GM23338 (cell line): ENCODE results near the gene PRPF31. TPM values are rescaled to one million over a fixed set of nuclear protein-coding genes. Genes with fewer than 3 reads are reported as not detected.
"Not testable (repeated sequence)": the region's sequence is repeated elsewhere in the genome, so short reads cannot be mapped to it uniquely, and the experiment has no call there.

ENCODE experiments used
- ATAC-seq: fragments of 200-7000 bp; cut with Tn5 transposase; 3 replicates; pipeline ENCODE4 v1.9.1; 2020
- DNase-seq: peaks from one replicate; pipeline ENCODE4 v3.0.0-alpha.2; 2015; ENCODE audit warnings: low spot score
- H2AFZ ChIP-seq: fragments of 200-600 bp; sonication (generic); 2 replicates; pipeline ENCODE4 v1.8.0; 2016; ENCODE audit warnings: antibody characterized with exemption, mild to moderate bottlenecking, moderate library complexity
- H3F3A ChIP-seq: fragments of 200-600 bp; sonication (generic); replicated peaks from 2 replicates; pipeline ENCODE4 v1.8.0; 2017; ENCODE audit warnings: antibody characterized with exemption, mixed run types, low read depth
- H3K27ac ChIP-seq: fragments of 200-600 bp; sonication (generic); 2 replicates; pipeline ENCODE4 v1.6.1; 2016; ENCODE audit warnings: low read depth
- H3K27me3 ChIP-seq: fragments of 200-600 bp; sonication (generic); 2 replicates; pipeline ENCODE4 v1.8.0; 2016; ENCODE audit warnings: mild to moderate bottlenecking, mixed run types, moderate library complexity; ENCODE audit not compliant: insufficient read depth
- H3K36me3 ChIP-seq: fragments of 200-600 bp; sonication (generic); 2 replicates; pipeline ENCODE4 v1.8.0; 2016; ENCODE audit warnings: mild to moderate bottlenecking; ENCODE audit not compliant: insufficient read depth
- H3K4me1 ChIP-seq: fragments of 200-600 bp; sonication (generic); 2 replicates; pipeline ENCODE4 v1.8.0; 2016; ENCODE audit warnings: mild to moderate bottlenecking, moderate library complexity; ENCODE audit not compliant: insufficient read depth
- H3K4me2 ChIP-seq: fragments of 200-600 bp; sonication (generic); 2 replicates; pipeline ENCODE4 v1.7.1; 2017; ENCODE audit warnings: mixed run types
- H3K4me3 ChIP-seq: fragments of 200-600 bp; sonication (generic); 2 replicates; pipeline ENCODE4 v1.6.1; 2016; ENCODE audit warnings: mixed run types
- H3K79me2 ChIP-seq: fragments of 200-600 bp; sonication (generic); replicated peaks from 2 replicates; pipeline ENCODE4 v1.8.0; 2017; ENCODE audit warnings: mild to moderate bottlenecking; ENCODE audit not compliant: insufficient read depth
- H3K9me2 ChIP-seq: fragments of 200-600 bp; sonication (generic); 2 replicates; pipeline ENCODE4 v1.8.0; 2017; ENCODE audit not compliant: insufficient read depth
- H4K20me1 ChIP-seq: fragments of 200-600 bp; sonication (generic); replicated peaks from 2 replicates; pipeline ENCODE4 v1.8.0; 2017; ENCODE audit warnings: mild to moderate bottlenecking; ENCODE audit not compliant: insufficient read depth
- H3K27ac Mint-ChIP-seq: 2 replicates; pipeline ENCODE4 v1.8.0; 2020; ENCODE audit warnings: inconsistent platforms, mild to moderate bottlenecking, moderate library complexity, mixed read lengths
- H3K27me3 Mint-ChIP-seq: 3 replicates; pipeline ENCODE4 v1.8.0; 2022; ENCODE audit warnings: low read depth, mild to moderate bottlenecking, moderate library complexity, mixed read lengths, inconsistent platforms; ENCODE audit not compliant: insufficient read depth, poor library complexity
- H3K36me3 Mint-ChIP-seq: 3 replicates; pipeline ENCODE4 v1.8.0; 2021; ENCODE audit warnings: low read depth, mild to moderate bottlenecking, inconsistent platforms, moderate library complexity, mixed read lengths
- H3K4me1 Mint-ChIP-seq: 3 replicates; pipeline ENCODE4 v1.8.0; 2020; ENCODE audit warnings: mild to moderate bottlenecking, inconsistent platforms, mixed read lengths
- H3K4me3 Mint-ChIP-seq: 3 replicates; pipeline ENCODE4 v1.8.0; 2021; ENCODE audit warnings: moderate library complexity, mild to moderate bottlenecking, inconsistent platforms, mixed read lengths
- H3K9me3 Mint-ChIP-seq: 3 replicates; pipeline ENCODE4 v1.8.0; 2020; ENCODE audit warnings: moderate library complexity, mild to moderate bottlenecking, inconsistent platforms, mixed read lengths
- CREB1 ChIP-seq: fragments of 250-450 bp; sonication (Bioruptor Pico); IDR thresholded peaks from 2 replicates; pipeline ENCODE4 v1.5.0; 2020; ENCODE audit warnings: low read depth, mild to moderate bottlenecking, moderate library complexity
- EZH2phosphoT487 ChIP-seq: fragments of 200-600 bp; sonication (generic); IDR thresholded peaks from one replicate; pipeline ENCODE4 v1.8.1; 2018; ENCODE audit warnings: antibody characterized with exemption; ENCODE audit not compliant: unreplicated experiment
- NANOG ChIP-seq: IDR thresholded peaks from 2 replicates; pipeline ENCODE4 v1.6.1; 2016; ENCODE audit warnings: antibody characterized with exemption, borderline replicate concordance
- POLR2AphosphoS5 ChIP-seq: IDR thresholded peaks from 2 replicates; pipeline ENCODE4 v1.6.1; 2016; ENCODE audit warnings: antibody characterized with exemption, low read depth
- ZNF114 ChIP-seq: fragments of 250-450 bp; sonication (Bioruptor Pico); IDR thresholded peaks from 2 replicates; pipeline ENCODE4 v1.5.0; 2020; ENCODE audit warnings: mild to moderate bottlenecking, moderate library complexity
- ZNF462 ChIP-seq: fragments of 250-450 bp; sonication (Bioruptor Pico); IDR thresholded peaks from 2 replicates; pipeline ENCODE4 v1.5.0; 2020; ENCODE audit warnings: mild to moderate bottlenecking, moderate library complexity
- polyA plus RNA-seq: library from polyadenylated mRNA; unstranded; fragments of >200 nt; fragmentation: Nextera tagmentation; extraction: Ambion mirVana; gene quantifications from 2 replicates; pipeline ENCODE4 v1.2.1, GENCODE V29; 2016
- total RNA-seq: library from RNA; depleted of rRNA; stranded (reverse); fragments of >200 nt; shearing (Covaris generic); gene quantifications from 2 replicates; pipeline ENCODE4 v1.2.3, GENCODE V29; 2014
- TF ChIP-seq, protein P1 (sequence below): IDR thresholded peaks from 2 replicates; pipeline ENCODE4 v1.6.1; 2016; ENCODE audit warnings: antibody characterized with exemption

PRPF31 gene
- total and polyA plus RNA-seq, 2 experiments from 2014 or later: 83.3 to 94.2 TPM

DNA sequence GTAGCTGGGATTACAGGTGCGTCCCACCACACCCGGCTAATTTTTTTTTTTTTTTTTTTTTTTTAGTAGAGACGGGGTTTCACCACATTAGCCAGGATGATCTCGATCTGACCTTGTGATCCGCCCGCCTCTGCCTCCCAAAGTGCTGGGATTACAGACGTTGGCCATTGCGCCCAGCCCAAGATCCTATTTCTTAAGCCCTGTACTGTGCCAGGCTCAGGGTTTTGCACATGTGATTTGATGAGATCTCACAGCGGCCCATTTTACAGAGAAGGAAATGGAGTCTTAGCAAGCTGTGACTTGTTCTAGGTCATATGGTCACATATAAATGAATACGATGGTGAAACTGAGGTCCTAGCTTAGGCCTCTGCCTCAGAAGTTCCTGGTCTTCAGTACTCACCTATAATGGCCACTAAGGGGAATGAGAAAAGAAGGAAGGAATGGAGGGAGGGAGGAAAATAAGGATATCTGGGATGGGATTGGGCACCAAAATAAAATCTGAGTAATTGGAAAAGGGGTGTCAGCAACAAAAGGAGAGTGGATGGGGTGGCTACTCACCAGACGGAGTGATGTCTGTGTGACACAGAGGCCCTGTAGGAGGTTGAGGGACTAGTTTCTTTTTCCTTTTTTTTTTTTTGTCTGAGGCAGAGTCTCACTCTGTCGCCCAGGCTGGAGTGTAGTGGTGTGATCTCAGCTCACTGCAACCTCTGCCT, 16.2 kb upstream of the PRPF31 start:
- H4K20me1 ChIP-seq: no peaks in the 10 kb centered on the region; the same call in 1 of the 2 replicates
- no peak overlapping the region for H3K27ac ChIP-seq
- DNase-seq: no peak
- peaks cover 41% of the 10 kb centered on the region for H3K27me3 Mint-ChIP-seq
- H3K79me2 ChIP-seq: peaks cover 14% of the 10 kb centered on the region
- no peaks in the 10 kb centered on the region; the same call in 2 of the 3 replicates for H3K36me3 Mint-ChIP-seq
- peaks cover 5% of the 10 kb centered on the region for H3K9me3 Mint-ChIP-seq
- H3K27me3 ChIP-seq: peaks cover 37% of the 10 kb centered on the region
- H3K27ac Mint-ChIP-seq: no peak overlapping the region
- H3K4me1 ChIP-seq: peaks cover 11% of the 10 kb centered on the region; the same call in 1 of the 2 replicates
- H2AFZ ChIP-seq: no peak overlapping the region
- H3K4me3 ChIP-seq: no peak overlapping the region
- ATAC-seq: no peak
- H3F3A ChIP-seq: peaks cover 5% of the 10 kb centered on the region; the same call in 1 of the 2 replicates
- H3K4me2 ChIP-seq: no peak overlapping the region
- H3K4me1 Mint-ChIP-seq: peaks cover 7% of the 10 kb centered on the region
- no peak overlapping the region for H3K4me3 Mint-ChIP-seq
- no peaks in the 10 kb centered on the region for H3K36me3 ChIP-seq
- TF ChIP-seq ZNF114 (CRISPR knock-in tag): no peak
- TF ChIP-seq POLR2AphosphoS5: no peak
- TF ChIP-seq EZH2phosphoT487: no peak
- TF ChIP-seq CREB1 (CRISPR knock-in tag): no peak
- TF ChIP-seq, protein P1, sequence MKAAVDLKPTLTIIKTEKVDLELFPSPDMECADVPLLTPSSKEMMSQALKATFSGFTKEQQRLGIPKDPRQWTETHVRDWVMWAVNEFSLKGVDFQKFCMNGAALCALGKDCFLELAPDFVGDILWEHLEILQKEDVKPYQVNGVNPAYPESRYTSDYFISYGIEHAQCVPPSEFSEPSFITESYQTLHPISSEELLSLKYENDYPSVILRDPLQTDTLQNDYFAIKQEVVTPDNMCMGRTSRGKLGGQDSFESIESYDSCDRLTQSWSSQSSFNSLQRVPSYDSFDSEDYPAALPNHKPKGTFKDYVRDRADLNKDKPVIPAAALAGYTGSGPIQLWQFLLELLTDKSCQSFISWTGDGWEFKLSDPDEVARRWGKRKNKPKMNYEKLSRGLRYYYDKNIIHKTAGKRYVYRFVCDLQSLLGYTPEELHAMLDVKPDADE: no peak
- TF ChIP-seq NANOG: no peak
- H3K9me2 ChIP-seq: no peaks in the 10 kb centered on the region

DNA sequence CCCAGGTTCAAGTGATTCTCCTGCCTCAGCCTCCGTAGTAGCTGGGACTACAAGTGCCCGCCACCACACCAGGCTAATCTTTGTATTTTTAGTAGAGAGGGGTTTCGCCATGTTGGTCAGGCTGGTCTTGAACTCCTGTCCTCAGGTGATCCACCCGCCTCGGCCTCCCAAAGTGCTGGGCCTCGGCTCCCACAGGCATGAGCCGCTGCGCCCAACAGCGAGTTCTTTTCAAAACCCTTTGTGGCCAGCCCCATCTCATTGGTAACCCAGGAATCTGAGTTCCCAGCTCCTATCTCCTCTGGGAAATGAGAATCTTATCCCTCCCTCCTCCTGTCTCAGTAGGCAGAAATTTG, 15.7 kb upstream of the PRPF31 start:
- H3K27me3 ChIP-seq: peaks cover 31% of the 10 kb centered on the region
- DNase-seq, H2AFZ ChIP-seq, H3K4me2 ChIP-seq, H3K9me2 ChIP-seq, H3K36me3 Mint-ChIP-seq, H3K27ac Mint-ChIP-seq, H3K4me1 Mint-ChIP-seq, H3F3A ChIP-seq, H3K4me3 Mint-ChIP-seq, H3K9me3 Mint-ChIP-seq, H4K20me1 ChIP-seq, ATAC-seq, H3K36me3 ChIP-seq, H3K4me3 ChIP-seq, H3K27ac ChIP-seq: not testable (repeated sequence)
- H3K79me2 ChIP-seq: peaks cover 19% of the 10 kb centered on the region
- peaks cover 11% of the 10 kb centered on the region; the same call in 1 of the 2 replicates for H3K4me1 ChIP-seq
- peaks cover 36% of the 10 kb centered on the region for H3K27me3 Mint-ChIP-seq

GRCh38 chr19:54100561-54100960, 15.0 kb upstream of the PRPF31 start, which contains the start of gene OSCAR:
Gene OSCAR (minus strand): TSS chr19:54100803. CDS start chr19:54100792, 11 bp downstream.
- H3K4me1 ChIP-seq: peaks cover 11% of the 10 kb centered on the region; the same call in 1 of the 2 replicates
- Mint-ChIP-seq H3K27ac (no peak within 1 kb of the TSS), H3K4me3 (peak within 1 kb of the TSS; percentile 56; the same call in 2 of the 3 replicates), H3K4me1 (peaks cover 8% of the 10 kb centered on the region), H3K9me3 (no peaks in the 10 kb centered on the region; the same call in 1 of the 3 replicates), H3K36me3 (peaks cover 4% of the 10 kb centered on the region), H3K27me3 (peaks cover 29% of the 10 kb centered on the region)
- DNase-seq (no peak), ATAC-seq (no peak)
- H3K79me2 ChIP-seq: peaks cover 22% of the 10 kb centered on the region
- H3K27ac ChIP-seq: no peak within 1 kb of the TSS
- H3K4me2 ChIP-seq: no peak within 1 kb of the TSS
- H3K27me3 ChIP-seq: peaks cover 25% of the 10 kb centered on the region
- H4K20me1 ChIP-seq: peaks cover 4% of the 10 kb centered on the region; the same call in 1 of the 2 replicates
- no peaks in the 10 kb centered on the region for H3K36me3 ChIP-seq
- no peak within 1 kb of the TSS for H3K4me3 ChIP-seq
- 0 out of 2 replicates have a peak, but pooled peaks cover 5% of the 10 kb centered on the region for H3F3A ChIP-seq
- no peaks in the 10 kb centered on the region for H3K9me2 ChIP-seq
- no peak within 1 kb of the TSS for H2AFZ ChIP-seq
- no peak for TF ChIP-seq ZNF462 (CRISPR knock-in tag)
- no peak for TF ChIP-seq POLR2AphosphoS5
- TF ChIP-seq ZNF114 (CRISPR knock-in tag): no peak
- TF ChIP-seq, protein P1: no peak
- TF ChIP-seq CREB1 (CRISPR knock-in tag): no peak
